Measurements from ENCODE around the gene ENTPD8.

The ENTPD8 gene

GRCh38 chr9:137436761-137437600 is 4.2 kb downstream of the ENTPD8 start:
- DNase-seq (ENCODE audit: low read depth): no peak
- H3K4me3 ChIP-seq (ENCODE audit: low read depth, low read length): no peak overlapping the region
- no peak for TF ChIP-seq CTCF (IDR thresholded peaks at IDR 0.05; ENCODE audit: control insufficient read depth, extremely low read depth, insufficient read depth)

GRCh38 chr9:137435980-137436760 is 5.0 kb downstream of the ENTPD8 start:
- H3K4me3 ChIP-seq (ENCODE audit: low read depth, low read length): no peak overlapping the region
- no peak for TF ChIP-seq CTCF (IDR thresholded peaks at IDR 0.05; ENCODE audit: control insufficient read depth, extremely low read depth, insufficient read depth)
- no peak for DNase-seq (ENCODE audit: low read depth)

- no peak overlapping the region for H3K4me3 ChIP-seq (ENCODE audit: low read depth, low read length)
- no peak for DNase-seq (ENCODE audit: low read depth)
- TF ChIP-seq CTCF (IDR thresholded peaks at IDR 0.05; ENCODE audit: control insufficient read depth, extremely low read depth, insufficient read depth): no peak
These were observed 5.7 kb downstream of the ENTPD8 start for GRCh38 chr9:137435381-137435891.

- TF ChIP-seq CTCF (IDR thresholded peaks at IDR 0.05; ENCODE audit: control insufficient read depth, extremely low read depth, insufficient read depth): no peak
- DNase-seq (ENCODE audit: low read depth): no peak
- no peak overlapping the region for H3K4me3 ChIP-seq (ENCODE audit: low read depth, low read length)
These were observed 6.4 kb downstream of the ENTPD8 start for GRCh38 chr9:137434498-137435380.

GRCh38 chr9:137433916-137434431 is 7.2 kb downstream of the ENTPD8 start:
- no peak overlapping the region for H3K4me3 ChIP-seq (ENCODE audit: low read depth, low read length)
- TF ChIP-seq CTCF (IDR thresholded peaks at IDR 0.05; ENCODE audit: control insufficient read depth, extremely low read depth, insufficient read depth): no peak
- no peak for DNase-seq (ENCODE audit: low read depth)

GRCh38 chr9:137433349-137433915 is 7.7 kb downstream of the ENTPD8 start:
- DNase-seq (ENCODE audit: low read depth): no peak
- TF ChIP-seq CTCF (IDR thresholded peaks at IDR 0.05; ENCODE audit: control insufficient read depth, extremely low read depth, insufficient read depth): no peak
- H3K4me3 ChIP-seq (ENCODE audit: low read depth, low read length): no peak overlapping the region
